Left cardiac atrium (tissue), 4 donors: Measurements from ENCODE around the gene OLFM2. TPM values are rescaled to one million over a fixed set of nuclear protein-coding genes. Genes with fewer than 3 reads are reported as not detected.
A peak's percentile ranks its signal among the peaks of the same experiment; 100 is the strongest.

ENCODE experiments used
- ATAC-seq, 2 donors: fragments of 200-7000 bp; cut with Tn5 transposase; one replicate each; pipeline ENCODE4 v1.9.1; 2020; ENCODE audit warnings: mild to moderate bottlenecking in 2 of 2, moderate library complexity in 2 of 2
- DNase-seq: peaks from one replicate; pipeline ENCODE4 v3.0.0-alpha.2; 2020
- intact Hi-C, 2 donors: fragments of 100-400 bp; cut with DNase I; formaldehyde crosslinking; loops; one replicate each; pipeline versions ENCODE4 v1.14.1 to v1.15.1; 2022 to 2023
- total RNA-seq, 2 donors: library from RNA; stranded (reverse); fragmentation: NEBNext Ultra II Directional; extraction: Animal tissue kit (Norgen Biotek cat#: 25700); gene quantifications; one replicate each; pipeline ENCODE4 v1.2.1, GENCODE V29; 2021
- donor health status: DM: no; HTN: yes; CAD: no.
- donor health status: DM: no; HTN: yes; CAD: no; lungs with severe emphysema.
- donor health status: DM: yes; HTN: yes; CAD: no.
- donor health status: Dilated cardiomyopathy.

OLFM2 gene
- total RNA-seq, 2 donors from 2014 or later = 9.0 to 10.8 TPM

DNA sequence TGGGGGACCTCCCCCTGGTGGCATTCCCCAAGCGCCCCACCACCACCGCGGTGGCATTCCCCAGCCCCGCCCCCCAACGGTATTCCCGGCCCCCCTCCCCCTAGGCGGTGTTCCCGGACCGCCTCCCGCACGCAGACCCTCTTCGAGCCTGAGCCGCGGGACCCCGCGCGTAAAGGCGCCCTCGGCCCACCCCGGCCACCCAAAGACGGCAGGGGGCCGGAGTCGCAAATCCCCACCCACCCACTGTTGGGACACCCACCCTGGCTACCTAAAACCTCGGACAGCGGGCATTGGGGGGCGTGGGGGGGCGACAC lies 22.4 kb downstream of the OLFM2 start:
- ATAC-seq (peak; percentile 16 to 22), DNase-seq (no peak)

DNA sequence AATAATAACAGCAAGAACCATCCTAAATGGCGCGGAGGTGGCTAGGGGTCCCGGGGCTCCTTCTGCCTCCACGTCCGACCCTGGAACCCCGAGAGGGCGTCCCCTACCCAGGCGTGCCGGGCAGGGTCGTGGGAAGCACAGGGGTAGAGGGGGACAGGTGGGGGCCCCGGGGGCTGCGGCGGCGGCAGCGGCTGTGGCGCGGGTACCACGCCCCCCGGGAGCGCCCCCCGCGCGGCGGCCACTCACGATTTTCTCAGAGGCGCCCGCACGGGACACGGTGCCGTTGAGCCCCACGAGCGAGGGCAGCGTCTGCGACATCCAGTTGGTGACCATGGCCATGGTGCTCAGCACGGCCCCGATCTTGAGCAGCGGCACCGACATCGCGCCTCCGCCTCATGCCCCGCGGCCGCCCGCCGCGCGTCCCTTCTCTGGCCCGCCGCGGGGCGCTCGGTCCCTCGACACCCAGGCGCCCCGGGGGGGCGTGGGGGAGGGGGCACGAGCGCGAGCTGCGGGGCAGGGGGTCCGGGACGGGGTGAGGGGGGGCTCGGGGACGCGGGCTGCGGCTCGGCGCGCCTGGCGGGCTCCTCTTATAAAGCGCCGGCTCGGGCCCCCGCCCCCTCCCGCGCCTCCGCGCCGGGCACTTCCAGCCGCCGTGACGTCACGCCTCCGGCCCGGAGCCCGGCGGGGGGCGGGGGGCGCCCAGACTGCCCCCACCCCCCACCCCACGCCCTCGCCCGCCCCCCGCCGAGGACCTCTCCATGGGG lies 22.9 kb downstream of the OLFM2 start:
- intact Hi-C loops = no loop called here
- ATAC-seq = peak; percentile 37 to 51

More for the DNA sequence above, 22.4 kb downstream of the OLFM2 start:
- intact Hi-C loops = no loop called here

DNA sequence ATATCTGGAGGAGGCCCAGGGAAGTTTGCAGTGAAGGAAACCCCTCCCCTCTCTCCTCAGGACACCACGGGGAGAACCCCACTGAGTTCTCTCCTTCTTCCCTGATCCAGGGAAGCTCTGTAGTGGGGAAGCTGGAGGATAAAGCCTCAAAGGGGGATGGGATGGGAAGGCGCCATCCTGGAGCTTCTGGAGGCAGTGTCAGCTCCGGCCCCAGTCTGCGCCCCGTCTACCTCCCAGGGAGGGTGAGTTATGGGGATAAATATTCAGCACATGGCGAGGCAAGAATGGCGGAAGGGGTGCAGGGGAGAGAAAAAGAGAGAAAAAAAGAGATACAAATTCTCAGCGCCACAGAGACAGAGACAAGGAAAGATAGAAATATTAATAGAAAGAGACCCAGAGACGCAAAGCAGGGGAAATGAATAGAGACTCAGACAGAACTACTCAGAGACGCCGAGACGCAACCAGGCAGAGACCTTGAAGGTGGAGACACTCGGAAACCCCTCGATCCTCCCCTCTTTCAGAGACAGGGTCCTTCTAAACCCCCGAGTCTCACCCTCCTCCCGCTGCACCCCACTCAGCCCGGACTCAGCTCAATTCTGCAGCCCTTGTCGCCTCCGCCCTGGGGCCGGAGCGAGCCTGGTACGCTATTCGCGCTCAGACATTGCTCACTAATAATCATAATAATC lies 23.6 kb downstream of the OLFM2 start:
- ATAC-seq (no peak), DNase-seq (no peak)
- intact Hi-C loops = no loop called here

More for the DNA sequence above, 22.9 kb downstream of the OLFM2 start:
- DNase-seq = peak; percentile 56

DNA sequence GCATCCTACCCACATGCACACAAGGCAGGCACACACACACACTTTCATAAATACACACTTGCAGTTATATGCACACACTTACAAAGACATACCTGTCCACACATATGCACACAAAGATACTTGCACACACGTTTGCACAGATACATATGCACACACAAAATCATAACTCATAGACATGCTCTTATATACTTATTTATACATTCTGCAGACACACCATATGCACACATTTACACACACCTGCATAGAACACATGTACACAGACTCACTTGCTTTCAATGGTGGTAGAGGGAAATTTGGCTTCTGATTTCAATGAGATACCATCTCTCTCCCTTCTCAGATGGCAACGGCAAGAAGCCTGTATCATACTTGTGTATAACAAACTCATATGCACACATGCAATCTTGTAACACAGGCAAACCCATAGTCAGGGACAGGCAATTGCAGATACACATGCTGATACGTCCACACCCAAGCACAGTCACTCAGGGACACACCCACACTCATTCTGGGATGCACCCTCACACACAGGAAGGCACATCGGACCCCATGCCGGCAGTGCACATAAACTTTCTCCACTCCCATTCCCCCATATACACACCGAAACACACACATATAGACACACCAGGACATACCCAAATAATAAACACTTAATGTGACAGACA lies 24.7 kb downstream of the OLFM2 start:
- no peak for ATAC-seq
- intact Hi-C loops = no loop called here
- no peak for DNase-seq

DNA sequence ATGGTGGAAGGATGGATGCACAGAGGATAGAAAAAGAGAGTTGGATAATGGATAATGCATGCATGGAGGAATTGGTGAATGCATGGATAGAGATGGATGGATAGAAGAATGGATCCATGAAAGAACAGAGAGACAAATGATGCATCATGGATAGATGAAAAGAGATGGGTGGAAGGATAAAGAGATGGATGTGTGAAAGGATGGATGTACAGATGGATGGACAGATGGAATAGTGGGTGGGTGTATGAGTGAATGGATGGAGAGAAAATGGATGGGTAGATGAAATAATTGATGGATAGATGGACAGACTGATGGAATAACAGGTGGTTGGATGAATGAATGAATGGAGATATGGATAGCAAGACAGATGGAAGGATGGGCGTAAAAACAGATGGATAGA lies 25.7 kb downstream of the OLFM2 start:
- no peak for DNase-seq
- intact Hi-C loops = no loop called here
- ATAC-seq = no peak

DNA sequence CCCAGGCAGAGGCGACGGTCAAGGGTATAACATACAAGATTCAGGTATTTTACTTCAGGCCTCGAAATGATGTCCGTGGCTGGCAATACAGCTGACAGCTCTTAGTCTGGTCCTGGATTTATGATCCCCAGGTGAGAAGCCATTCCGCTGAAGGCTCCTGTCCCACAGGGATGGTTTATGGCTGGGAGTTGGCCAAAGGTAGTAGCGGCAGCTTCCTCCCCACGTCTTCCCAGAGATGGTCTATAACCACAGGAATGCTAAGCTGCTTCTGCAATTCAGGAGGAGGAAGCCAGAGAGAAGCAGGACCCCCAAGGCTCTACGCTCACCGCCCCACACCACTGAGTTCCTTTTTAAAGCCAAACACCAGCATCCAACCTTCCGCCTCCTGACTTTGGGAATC lies 27.1 kb downstream of the OLFM2 start:
- ATAC-seq (no peak), DNase-seq (no peak)
- intact Hi-C loops = no loop called here

DNA sequence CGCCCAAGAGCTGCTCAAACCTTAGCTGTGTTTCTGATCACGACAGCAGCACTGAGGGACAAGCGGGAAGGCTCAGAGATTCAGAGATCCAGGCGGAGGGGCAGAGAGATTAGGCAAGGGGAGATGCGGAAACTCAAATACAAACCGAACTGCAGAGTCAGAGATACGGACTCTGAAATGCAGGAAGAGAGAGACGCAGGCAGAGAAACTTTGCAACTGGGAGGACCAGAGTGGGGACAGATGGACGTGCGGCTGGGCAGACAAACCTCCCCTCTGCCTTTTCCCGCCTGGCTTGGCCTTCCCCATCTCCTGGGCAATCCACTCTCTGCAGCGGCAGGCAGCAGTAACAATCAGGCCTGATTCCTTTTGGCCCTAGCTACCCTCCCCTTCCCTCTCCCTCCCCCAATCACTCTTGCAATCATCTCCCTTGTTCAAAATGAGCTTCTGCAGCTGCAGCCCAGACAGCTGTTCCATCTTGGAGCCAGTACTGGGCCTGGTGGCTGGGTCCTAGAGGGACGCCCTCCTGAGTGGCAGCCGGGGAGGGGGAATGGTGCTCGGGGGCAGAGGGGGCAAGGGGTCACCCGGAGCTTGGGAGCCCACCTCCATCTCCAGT lies 29.7 kb downstream of the OLFM2 start:
- intact Hi-C loops = no loop called here
- ATAC-seq (peak; percentile 30 to 60), DNase-seq (no peak)

DNA sequence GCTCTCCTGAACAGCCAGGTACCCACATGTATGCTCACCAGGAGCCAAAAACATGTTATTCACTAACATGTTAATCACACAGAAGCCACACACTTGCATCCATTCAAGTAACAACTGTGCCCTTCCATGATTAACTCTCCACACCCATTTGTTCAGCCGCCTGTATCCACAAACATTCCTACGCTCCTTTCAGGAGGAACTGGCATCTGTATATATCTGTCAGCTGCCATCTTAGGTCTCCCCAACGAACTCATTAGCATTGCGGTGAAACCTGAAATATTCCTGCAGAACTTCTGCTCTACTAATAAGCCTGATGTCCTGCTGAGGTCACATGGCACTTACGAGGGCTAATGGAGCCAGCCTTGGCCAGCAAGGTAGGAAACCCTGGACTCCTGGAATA lies 33.0 kb downstream of the OLFM2 start:
- ATAC-seq (no peak), DNase-seq (no peak)
- intact Hi-C loops = no loop called here

DNA sequence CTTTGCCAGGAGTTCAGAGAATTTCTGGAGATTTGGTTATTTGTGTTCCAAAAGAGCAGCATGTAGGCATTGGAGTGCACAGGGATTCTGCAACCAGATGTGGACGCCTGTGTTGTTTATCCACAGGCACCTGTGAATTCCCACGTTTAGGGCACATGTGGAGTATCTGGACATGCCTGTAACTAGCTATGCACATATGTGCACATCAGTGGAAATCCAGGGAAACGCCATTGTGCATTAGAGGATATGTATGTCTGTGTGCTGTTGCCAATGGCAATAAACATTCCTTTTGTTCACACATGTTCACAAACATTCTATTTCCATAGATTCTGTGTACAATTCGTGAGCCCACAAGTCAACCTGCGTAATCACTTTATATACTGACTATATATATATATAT lies 34.7 kb downstream of the OLFM2 start:
- intact Hi-C loops = no loop called here
- DNase-seq (no peak), ATAC-seq (no peak)

DNA sequence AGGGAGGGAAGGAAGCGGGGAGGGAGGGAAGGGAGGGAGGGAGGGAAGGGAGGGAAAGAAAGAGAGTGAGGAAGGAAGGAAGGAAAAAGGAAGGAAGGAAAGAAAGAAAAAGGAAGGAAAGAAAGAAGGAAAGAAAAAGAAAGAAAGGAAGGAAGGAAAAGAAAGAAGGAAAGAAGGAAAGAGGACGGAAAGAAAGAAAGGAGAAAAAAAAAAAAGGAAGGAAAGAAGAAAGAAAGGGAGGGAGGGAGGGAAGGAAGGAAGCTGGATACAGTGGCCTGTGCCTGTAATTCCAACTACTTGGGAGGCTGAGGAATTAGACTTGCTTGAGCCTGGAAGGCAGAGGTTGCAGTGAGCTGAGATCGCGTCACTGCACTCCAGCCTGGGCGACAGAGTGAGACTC lies 35.3 kb downstream of the OLFM2 start:
- intact Hi-C loops = no loop called here
- ATAC-seq = no peak
- DNase-seq = no peak

DNA sequence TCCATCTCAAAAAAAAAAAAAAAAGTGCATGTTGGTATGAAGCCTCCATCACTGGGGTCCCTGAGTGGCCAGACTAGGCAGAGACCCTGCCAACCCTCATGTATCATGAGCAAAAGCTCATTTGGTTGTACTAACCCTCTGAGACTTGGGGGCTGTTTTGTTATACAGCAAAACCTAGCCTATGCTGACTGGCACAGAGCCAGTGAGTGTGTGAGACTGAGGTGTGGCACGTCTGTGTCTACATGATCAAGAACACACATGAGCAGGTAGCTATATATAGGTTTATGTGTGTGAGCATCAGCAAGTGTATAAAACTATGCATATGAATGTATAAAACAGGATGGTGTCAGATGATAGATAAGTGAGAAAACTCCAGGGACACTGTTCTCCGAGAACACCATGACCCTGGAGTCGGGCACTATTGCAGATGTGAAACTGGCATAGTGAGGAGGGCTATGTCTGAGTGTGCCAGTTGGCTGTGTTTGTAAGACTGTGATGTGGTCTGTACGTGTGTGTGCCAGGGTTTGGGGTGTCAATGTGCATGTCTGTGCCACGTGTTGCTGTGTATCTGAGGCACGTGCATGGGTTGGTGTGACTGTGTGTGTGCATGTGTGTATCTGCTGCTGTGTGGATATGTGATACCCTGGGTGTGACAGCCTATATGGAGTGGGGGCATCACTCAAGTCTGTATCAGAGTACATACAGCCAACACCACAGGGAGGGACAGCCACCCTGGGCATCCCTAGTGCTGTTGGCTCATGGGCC lies 44.5 kb downstream of the OLFM2 start:
- no peak for ATAC-seq

DNA sequence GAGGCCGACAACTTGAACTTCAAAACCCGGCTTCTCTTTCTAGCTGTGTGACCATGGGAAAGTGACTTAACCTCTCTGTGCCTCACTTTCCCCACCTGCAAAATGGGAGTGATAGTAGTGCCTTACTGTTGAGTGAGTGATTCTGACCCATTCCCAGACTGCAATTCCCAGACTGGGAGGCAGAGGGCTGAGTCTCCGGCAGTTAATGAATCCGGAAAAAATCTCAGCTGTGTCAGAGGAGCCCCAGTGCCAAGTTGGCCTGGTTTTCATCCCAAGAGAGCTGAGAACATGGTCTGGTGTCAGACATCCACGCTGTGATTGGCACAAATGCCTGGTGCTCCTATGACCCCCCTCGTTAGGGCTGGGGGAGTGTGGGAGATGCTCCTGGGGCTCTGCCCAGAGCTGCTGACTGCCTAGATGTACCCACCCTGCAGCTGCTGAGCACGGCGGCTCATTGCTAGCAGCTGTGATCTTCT lies 51.2 kb downstream of the OLFM2 start:
- peak; percentile 51 for DNase-seq
- intact Hi-C loops = no loop called here
- peak; percentile 82 to 93 for ATAC-seq

More for the DNA sequence above, 44.5 kb downstream of the OLFM2 start:
- intact Hi-C loops = no loop called here
- no peak for DNase-seq

DNA sequence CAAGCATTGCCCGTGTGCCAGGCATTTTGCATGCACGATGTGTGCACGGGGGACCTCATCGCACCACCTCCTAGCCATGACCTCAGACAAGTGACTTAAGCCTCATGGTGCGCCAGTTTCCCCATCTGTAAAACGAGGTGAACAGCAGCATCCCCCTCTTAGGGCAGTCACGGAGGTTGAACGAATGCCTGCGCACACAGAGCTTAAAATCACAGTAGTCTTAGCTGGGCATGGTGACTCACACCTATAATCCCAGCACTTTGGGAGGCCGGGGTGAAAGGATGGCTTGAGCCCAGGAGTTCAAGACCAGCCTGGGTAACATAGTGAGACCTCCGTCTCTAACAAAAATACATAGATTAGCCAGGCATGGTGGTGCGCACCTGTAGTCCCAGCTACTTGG lies 52.6 kb downstream of the OLFM2 start:
- intact Hi-C loops = no loop called here
- no peak for DNase-seq
- ATAC-seq = no peak

DNA sequence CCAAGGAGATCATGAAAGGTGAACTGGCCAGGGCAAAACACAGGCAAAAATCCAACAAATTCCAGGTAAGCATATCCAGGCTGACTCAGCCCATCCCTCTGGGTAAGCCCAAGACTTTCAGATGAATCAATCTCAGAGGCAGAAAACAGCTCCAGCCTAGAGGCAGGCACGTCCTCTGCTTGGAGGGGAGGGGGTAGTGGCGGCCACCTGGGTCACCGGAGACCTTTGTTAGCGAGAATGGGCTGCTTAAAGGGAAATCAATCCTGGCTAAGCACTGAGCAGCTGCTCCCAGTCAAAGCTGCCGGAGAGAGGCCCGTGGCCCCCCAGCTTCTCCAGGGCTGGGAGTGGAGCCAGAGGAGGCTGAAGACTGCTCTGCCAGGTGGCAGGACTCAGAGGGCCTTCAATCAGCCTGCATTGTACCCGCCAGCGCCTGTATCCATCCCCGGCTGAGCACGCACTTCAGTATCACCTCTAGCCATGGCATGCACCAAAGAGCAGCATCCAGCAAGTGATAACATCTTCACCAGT lies 53.0 kb downstream of the OLFM2 start:
- intact Hi-C loops = no loop called here
- DNase-seq (no peak), ATAC-seq (no peak)

DNA sequence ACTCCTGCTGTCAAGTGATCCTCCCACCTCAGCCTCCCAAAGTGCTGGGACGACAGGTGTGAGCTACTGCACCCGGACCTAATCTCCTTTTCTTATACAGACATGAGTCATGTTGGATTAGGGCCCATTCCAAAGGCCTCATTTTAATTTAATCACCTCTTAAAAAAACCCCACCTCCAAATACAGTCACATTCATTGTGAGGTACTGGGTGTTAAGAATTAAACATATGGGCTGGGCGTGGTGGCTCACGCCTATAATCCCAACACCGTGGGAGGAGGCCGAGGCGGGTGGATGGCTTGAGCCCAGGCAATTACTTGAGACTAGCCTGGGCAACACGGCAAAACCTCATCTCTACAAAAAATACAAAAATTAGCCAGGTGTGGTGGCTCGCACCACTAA lies 54.6 kb downstream of the OLFM2 start:
- ATAC-seq = no peak
- intact Hi-C loops = no loop called here
- DNase-seq = no peak

DNA sequence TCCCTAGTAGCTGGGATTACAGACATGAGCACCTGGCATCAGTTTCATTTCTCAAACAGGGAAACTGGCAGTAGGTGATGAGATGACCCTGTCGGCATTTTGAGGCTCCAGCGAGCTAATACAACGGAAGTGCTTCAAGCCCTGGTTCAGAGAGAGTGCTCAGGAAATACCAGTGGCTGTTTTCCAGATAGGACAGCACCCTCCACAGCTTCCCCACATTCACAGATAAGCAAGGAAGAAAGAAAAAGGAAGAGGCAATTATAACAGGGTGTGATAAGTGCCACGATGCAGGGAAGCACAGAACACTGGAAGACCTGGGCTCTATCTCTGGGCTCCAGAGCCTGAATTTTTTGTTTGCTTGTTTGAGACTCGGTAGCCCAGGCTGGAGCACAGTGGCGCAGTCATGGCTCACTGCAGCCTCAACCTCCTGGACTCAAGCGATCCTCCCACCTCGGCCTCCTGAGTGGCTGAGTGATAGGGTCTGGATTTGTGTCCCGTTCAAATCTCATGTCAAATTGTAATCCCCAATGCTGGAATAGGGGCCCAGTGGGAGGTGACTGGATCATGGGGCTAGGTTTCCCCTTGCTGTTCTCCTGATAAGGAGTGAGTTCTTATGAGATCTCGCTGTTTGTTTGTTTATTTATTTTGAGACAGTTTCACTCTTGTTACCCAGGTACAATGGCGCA lies 57.7 kb downstream of the OLFM2 start:
- intact Hi-C loops = no loop called here
- ATAC-seq (no peak), DNase-seq (no peak)

DNA sequence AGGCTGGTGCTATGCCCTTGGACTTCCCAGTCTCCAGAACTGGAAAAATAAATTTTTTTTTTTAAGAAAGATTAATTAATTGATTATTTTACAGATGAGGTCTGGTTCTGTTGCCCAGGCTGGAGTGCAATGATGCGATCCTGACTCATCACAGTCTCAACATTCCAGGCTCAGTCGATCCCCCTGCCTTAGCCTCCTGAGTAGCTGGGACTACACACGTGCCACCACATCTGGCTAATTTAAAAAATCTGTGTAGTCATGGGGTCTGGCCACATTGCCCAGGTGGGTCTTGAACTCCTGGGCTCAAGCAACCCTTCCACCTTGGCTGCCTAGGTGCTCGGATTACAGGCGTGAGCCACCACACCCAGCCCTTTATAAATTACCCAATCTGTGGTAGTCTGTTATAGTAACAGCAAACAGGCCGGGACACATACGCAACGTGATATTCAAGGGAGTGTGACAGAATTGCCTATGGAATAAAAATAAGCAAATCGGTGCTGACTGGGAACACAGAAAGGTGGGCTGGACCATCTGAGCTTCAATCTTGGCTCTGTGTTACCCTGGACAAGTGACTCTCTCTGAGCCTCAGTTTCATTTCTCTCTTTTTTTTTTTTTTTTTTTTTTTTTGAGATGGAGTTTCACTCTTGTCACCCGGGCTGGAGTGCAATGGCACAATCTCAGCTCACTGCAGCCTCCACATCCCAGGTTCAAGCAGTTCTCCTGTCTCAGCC lies 58.4 kb downstream of the OLFM2 start:
- no peak for DNase-seq
- intact Hi-C loops = no loop called here
- ATAC-seq = no peak

DNA sequence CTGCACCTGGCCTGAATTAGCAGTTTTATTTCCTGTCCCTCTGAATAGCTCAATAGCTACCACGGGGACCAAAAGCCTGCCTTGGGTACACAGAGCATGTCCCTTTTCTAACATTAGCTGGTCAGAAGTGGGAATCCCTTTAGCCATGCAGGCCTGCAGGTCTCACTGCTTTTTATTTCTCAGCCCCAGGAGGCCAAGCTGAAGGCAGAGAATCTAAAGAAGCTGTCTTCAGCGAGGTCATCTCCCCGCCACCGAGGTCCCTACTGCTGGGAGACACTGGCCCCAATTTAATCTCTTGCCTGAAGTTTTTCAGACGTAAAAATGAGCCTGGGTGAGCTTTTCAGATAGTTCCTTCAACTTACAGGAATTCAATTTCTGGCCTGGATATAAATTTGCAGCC lies 60.5 kb downstream of the OLFM2 start:
- ATAC-seq (no peak), DNase-seq (no peak)
- intact Hi-C loops = no loop called here
